ENCODE data around the gene UCHL5. TPM values are rescaled to one million over a fixed set of nuclear protein-coding genes. Genes with fewer than 3 reads are reported as not detected.

Gene UCHL5
- total RNA-seq, 1 donor from 2014 or later: 28.5 TPM

GRCh38 chr1:193013005-193013404 is 46.2 kb downstream of the UCHL5 start:
- peaks cover 16% of the 10 kb centered on the region for H3K4me1 Mint-ChIP-seq (ENCODE audit: low read depth)
- H3K27ac Mint-ChIP-seq: no peak overlapping the region
- no peak for TF ChIP-seq CTCF (IDR thresholded peaks at IDR 0.05; ENCODE audit: unreplicated experiment)
- no peaks in the 10 kb centered on the region for H3K9me3 Mint-ChIP-seq (ENCODE audit: low read depth)
- no peak for DNase-seq (ENCODE audit: low spot score, unreplicated experiment)
- H3K4me3 Mint-ChIP-seq (ENCODE audit: low read depth): no peak overlapping the region
- H3K36me3 Mint-ChIP-seq (ENCODE audit: insufficient read depth): peaks cover 2% of the 10 kb centered on the region
- H3K27me3 Mint-ChIP-seq: peaks cover 3% of the 10 kb centered on the region

DNA sequence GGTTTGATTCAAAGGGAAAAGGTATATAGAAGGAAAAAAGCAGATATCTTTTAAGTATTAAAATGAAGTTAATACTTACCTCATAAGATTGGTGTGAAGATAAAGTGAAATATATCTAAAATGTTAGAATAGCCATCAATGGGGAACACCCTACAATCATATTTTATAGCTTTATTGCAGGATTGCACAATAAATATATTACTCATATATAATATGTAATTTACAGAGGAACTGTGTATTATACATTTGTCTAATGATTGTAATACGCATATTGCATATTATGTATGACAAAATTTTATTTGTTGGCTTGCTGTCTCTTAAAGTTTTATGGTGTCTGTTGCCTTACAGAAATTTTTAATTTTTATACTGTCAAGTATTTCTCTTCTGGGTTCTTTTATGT is 47.8 kb downstream of the UCHL5 start:
- TF ChIP-seq CTCF (IDR thresholded peaks at IDR 0.05; ENCODE audit: unreplicated experiment): no peak
- Mint-ChIP-seq H3K9me3 (ENCODE audit: low read depth) (peaks cover 3% of the 10 kb centered on the region), H3K36me3 (ENCODE audit: insufficient read depth) (peaks cover 2% of the 10 kb centered on the region), H3K27ac (no peak overlapping the region), H3K4me3 (ENCODE audit: low read depth) (no peak overlapping the region), H3K27me3 (peaks cover 10% of the 10 kb centered on the region), H3K4me1 (ENCODE audit: low read depth) (peaks cover 23% of the 10 kb centered on the region)
- no peak for DNase-seq (ENCODE audit: low spot score, unreplicated experiment)

DNA sequence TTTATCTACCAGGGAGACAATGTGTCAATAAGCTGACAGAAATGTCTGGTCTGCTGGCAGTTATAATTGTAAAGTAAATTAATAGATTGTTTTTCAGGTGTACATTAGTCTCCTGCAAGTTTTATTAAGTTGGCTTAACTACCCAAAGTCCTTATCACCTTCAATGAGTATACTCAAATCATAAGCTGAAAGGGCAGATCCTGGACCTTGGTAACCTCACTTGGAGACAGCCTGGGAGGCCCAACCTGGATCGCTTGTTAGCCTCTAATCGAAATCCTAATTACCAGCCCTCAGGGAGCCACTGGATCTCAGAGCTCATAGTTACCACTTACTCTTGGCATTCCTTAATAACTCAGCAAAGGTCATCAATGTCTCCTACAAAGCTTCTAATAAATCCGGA is 49.7 kb downstream of the UCHL5 start:
- DNase-seq (ENCODE audit: low spot score, unreplicated experiment): no peak
- H3K27ac Mint-ChIP-seq: no peak overlapping the region
- H3K4me1 Mint-ChIP-seq (ENCODE audit: low read depth): peaks cover 20% of the 10 kb centered on the region
- peaks cover 16% of the 10 kb centered on the region for H3K9me3 Mint-ChIP-seq (ENCODE audit: low read depth)
- H3K36me3 Mint-ChIP-seq (ENCODE audit: insufficient read depth): peaks cover 7% of the 10 kb centered on the region
- TF ChIP-seq CTCF (IDR thresholded peaks at IDR 0.05; ENCODE audit: unreplicated experiment): no peak
- no peak overlapping the region for H3K4me3 Mint-ChIP-seq (ENCODE audit: low read depth)
- H3K27me3 Mint-ChIP-seq: peaks cover 19% of the 10 kb centered on the region

GRCh38 chr1:193005785-193006184 is 53.4 kb downstream of the UCHL5 start:
- Mint-ChIP-seq H3K27me3 (peaks cover 17% of the 10 kb centered on the region), H3K4me1 (ENCODE audit: low read depth) (peaks cover 16% of the 10 kb centered on the region)

DNA sequence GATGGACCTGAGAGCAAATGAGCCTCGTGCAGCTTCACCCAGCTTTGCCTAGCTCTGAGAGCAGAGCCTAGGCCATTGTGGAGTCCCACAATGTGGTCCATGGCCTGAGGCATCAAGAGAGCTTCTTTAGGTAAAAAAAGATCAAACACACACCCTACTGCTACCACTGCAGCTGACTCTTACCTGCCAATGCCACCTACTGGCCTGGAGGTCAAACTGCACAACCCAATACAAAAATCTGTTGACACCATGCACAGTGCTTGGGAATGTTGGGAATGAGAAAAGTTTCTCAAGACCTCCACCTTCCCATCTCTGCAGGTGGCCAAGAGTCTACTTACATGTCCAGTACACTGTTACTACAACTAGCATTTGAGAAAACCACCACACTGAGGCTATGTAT is 60.6 kb downstream of the UCHL5 start:
- no peak for DNase-seq (ENCODE audit: low spot score, unreplicated experiment)
- Mint-ChIP-seq H3K27ac (no peak overlapping the region), H3K36me3 (ENCODE audit: insufficient read depth) (peaks cover 37% of the 10 kb centered on the region), H3K9me3 (ENCODE audit: low read depth) (peaks cover 31% of the 10 kb centered on the region), H3K27me3 (no peaks in the 10 kb centered on the region), H3K4me1 (ENCODE audit: low read depth) (no peaks in the 10 kb centered on the region), H3K4me3 (ENCODE audit: low read depth) (no peak overlapping the region)
- no peak for TF ChIP-seq CTCF (IDR thresholded peaks at IDR 0.05; ENCODE audit: unreplicated experiment)

More at GRCh38 chr1:193005785-193006184, 53.4 kb downstream of the UCHL5 start:
- Mint-ChIP-seq H3K4me3 (ENCODE audit: low read depth) (no peak overlapping the region), H3K9me3 (ENCODE audit: low read depth) (peaks cover 17% of the 10 kb centered on the region), H3K27ac (no peak overlapping the region), H3K36me3 (ENCODE audit: insufficient read depth) (peaks cover 21% of the 10 kb centered on the region)
- no peak for DNase-seq (ENCODE audit: low spot score, unreplicated experiment)
- no peak for TF ChIP-seq CTCF (IDR thresholded peaks at IDR 0.05; ENCODE audit: unreplicated experiment)
